ENCODE measurements around the gene FNDC8.
"Not testable (repeated sequence)": the region's sequence is repeated elsewhere in the genome, so short reads cannot be mapped to it uniquely, and the experiment has no call there.

FNDC8 gene

GRCh38 chr17:35097776-35098175 lies 23.6 kb upstream of the FNDC8 start:
- no peak for DNase-seq

- DNase-seq: no peak
Measured at GRCh38 chr17:35099908-35100307, 21.5 kb upstream of the FNDC8 start.

- DNase-seq: no peak
Measured at GRCh38 chr17:35101036-35101435, 20.4 kb upstream of the FNDC8 start.

GRCh38 chr17:35101725-35102124 lies 19.7 kb upstream of the FNDC8 start:
- no peak for DNase-seq

- no peak for DNase-seq
Measured at GRCh38 chr17:35103271-35103670, 18.1 kb upstream of the FNDC8 start.

- no peak for DNase-seq
Measured at GRCh38 chr17:35104844-35105450, 16.5 kb upstream of the FNDC8 start.

- not testable (repeated sequence) for DNase-seq
Measured at GRCh38 chr17:35110791-35111190, 10.6 kb upstream of the FNDC8 start.

GRCh38 chr17:35116845-35117244 lies 4.6 kb upstream of the FNDC8 start:
- DNase-seq: no peak

- peak; percentile 50 for DNase-seq
Measured at GRCh38 chr17:35117984-35118383, 3.4 kb upstream of the FNDC8 start.

GRCh38 chr17:35119370-35120165 lies 1.8 kb upstream of the FNDC8 start, which contains the start of gene RAD51D:
Gene RAD51D, minus strand, starts transcription at chr17:35119860. Its CDS starts 247 bp downstream, at chr17:35119613.
- DNase-seq: peak; percentile 82

- no peak for DNase-seq
Measured at GRCh38 chr17:35127751-35128514, 6.5 kb downstream of the FNDC8 start.

- DNase-seq: no peak
Measured at GRCh38 chr17:35129154-35129972, 7.9 kb downstream of the FNDC8 start.

- no peak for DNase-seq
Measured at GRCh38 chr17:35129973-35130351, 8.5 kb downstream of the FNDC8 start.

GRCh38 chr17:35130392-35130791 lies 9.0 kb downstream of the FNDC8 start:
- no peak for DNase-seq

GRCh38 chr17:35132099-35132498 lies 10.7 kb downstream of the FNDC8 start:
- DNase-seq: no peak

- no peak for DNase-seq
Measured at GRCh38 chr17:35132816-35133550, 11.6 kb downstream of the FNDC8 start.

GRCh38 chr17:35135322-35135721 lies 13.9 kb downstream of the FNDC8 start:
- no peak for DNase-seq

GRCh38 chr17:35138218-35138617 lies 16.8 kb downstream of the FNDC8 start:
- no peak for DNase-seq

GRCh38 chr17:35141681-35142466 lies 20.5 kb downstream of the FNDC8 start, which contains the start of gene NLE1:
Gene NLE1, minus strand, starts transcription at chr17:35142303. Its CDS starts 28 bp downstream, at chr17:35142275.
- peak; percentile 90 for DNase-seq

GRCh38 chr17:35142467-35142796 lies 21.0 kb downstream of the FNDC8 start:
- DNase-seq: no peak

GRCh38 chr17:35144840-35145239 lies 23.4 kb downstream of the FNDC8 start:
- no peak for DNase-seq

Data from CD4-positive, alpha-beta T cell treated with Interleukin-21 for 1 hour (primary cell).